NOMO-1 (cell line): Measurements from ENCODE around the gene EPB41L1.

Source experiments
- DNase-seq, 2 experiments: peaks; one replicate each; lab custom pipeline; 2025; ENCODE audit not compliant: unreplicated experiment in 2 of 2; lab: John Stamatoyannopoulos, UW

EPB41L1 gene

DNA sequence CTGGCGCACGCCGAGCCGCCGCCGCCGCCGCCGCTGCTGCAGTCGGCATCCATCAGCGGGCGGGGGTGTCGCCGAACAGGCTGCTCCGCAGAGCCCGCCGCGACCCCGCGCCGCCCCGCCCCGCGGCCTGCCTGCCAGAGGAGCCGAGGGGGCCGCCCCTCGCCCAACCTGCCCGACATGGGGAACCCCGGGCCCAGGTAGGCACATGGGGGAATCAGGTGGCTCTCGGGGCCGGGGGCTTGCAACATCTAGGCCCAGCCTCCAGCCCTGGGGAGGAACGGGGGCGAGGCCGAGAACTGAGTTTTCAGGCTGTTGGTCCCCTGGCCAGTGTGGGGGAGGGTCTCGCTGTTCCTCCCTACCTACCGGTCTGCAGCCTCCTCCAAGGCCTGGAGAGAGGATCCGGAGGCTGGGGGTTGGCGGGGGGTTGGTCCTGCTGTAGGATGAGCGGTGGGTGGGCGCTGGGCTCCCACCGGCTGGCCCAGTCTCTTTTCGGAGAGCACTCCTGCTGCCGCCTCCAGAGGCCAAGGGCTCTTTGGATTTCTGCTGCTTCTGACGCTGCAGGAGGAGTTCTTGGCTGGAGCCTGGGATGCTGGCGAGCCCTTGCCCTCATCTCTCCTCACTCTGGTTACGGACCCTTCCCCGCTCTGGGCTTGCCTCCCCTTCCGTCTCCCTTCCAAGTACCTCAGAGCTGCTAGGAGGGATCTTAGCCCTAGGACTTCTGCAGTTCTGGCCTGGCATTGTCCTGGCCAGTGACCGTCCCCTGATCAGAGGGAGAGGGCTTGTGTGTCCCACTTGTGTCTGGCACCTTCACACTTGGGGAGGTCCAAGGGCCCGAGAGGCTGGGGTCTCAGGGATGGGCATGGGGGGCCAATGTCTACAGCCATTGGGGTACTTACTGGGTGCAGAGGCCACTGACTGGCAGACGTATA, at the start of gene EPB41L1:
Gene EPB41L1 (plus strand): TSS at position 41 of the 929 bp plus-strand sequence. CDS start 19,038 bp downstream, outside the sequence.
- no peak for DNase-seq

- no peak for DNase-seq
Measured at GRCh38 chr20:36104856-36105255, 49.7 kb upstream of the EPB41L1 start.

DNA sequence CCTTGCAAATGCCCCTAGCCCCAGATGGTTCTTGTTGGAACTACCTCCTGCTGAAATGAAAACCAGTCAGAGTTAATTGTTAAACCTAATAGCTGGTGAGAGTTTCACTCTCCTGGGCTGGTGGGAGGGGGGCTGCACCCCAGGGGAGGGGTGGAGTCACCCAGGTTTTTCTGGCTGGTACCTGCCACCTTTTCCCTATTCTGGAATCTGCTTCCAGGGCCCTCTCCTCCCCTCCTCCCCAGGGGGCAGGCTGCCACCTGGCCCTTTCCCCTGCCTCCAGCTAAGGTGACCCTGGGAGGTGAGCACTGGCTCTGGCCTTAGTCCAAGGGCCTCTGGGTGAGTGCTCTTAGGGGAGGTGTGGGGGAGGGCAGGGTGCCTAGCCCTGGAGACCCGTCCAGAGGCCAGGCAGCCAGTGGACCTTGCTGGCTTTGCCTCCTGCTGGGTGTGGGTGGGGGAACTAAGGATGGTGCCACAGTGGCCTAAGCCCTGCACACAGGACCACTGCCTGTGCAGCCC, 48.8 kb upstream of the EPB41L1 start:
- DNase-seq, result no peak

DNA sequence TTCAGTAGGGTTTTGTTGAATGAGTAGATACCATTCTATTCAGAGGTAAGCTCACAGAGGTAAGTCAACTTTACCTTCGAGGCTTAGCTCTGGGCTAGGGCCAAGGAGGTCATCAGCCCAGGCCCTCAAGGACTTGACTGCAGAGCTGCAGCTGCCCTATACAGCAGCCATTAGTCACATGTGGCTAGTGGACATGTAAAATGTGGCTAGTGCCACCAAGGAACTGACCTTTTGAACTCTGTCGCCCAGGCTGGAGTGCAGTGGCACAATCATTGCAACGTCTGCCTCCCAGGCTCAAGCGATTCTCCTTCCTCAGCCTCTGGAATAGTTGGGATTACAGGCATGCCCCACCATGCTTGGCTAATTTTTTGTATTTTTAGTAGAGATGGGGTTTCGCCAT, 47.9 kb upstream of the EPB41L1 start:
- DNase-seq, result no peak

DNA sequence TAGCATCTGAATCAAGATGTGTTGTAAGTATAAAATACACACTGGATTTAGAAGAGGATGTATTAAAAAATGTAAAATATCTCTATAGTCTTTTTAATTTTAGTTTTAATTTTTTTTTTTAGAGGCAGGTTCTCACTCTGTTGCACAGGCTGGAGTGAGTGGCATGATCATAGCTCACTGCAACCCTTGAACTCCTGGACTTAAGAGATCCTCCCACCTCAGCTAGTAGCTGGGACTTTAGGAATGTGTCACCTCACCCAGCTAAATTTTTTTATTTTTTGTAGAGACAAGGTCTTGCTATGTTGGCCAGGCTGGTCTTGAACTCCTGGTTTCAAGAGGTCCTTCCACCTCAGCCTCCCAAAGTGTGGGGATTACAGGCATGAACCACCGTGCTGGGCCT, 46.7 kb upstream of the EPB41L1 start:
- no peak for DNase-seq

DNA sequence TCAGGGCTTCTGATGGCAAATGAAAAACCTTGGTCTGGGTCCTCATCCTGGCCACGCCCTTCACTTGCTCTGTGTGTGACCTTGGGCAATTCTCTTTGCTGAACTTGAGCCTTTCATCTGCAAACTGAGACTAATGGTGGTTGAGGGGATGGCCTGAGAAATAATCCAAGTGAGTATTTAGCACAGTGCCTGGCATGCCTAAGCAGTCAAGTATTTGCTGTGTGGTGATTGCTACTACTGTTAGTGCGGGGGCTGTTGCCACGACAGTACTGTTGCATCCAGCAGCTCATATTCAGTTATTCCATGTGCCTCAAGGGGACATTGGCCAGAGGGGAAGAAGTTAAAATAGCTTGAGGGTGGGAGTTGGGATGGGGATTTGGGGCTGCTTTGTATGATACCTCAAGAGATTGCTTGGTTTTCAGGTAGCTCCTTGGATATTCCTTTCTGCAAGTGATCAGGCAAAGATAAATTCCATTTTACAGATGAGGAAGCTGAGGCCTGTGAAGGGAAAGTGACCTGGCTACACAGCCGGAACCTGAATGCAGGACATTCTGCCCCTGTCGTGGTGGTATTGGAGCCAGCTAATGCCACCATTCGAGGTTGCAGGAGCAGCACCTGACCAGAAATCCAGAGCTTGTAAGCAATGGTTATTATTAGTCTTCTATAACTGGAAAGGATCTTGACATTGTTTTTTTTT, 45.1 kb upstream of the EPB41L1 start:
- no peak for DNase-seq

- DNase-seq, result peak in 1 of 2 experiments; percentile 11
Measured at GRCh38 chr20:36110994-36111393, 43.5 kb upstream of the EPB41L1 start.

DNA sequence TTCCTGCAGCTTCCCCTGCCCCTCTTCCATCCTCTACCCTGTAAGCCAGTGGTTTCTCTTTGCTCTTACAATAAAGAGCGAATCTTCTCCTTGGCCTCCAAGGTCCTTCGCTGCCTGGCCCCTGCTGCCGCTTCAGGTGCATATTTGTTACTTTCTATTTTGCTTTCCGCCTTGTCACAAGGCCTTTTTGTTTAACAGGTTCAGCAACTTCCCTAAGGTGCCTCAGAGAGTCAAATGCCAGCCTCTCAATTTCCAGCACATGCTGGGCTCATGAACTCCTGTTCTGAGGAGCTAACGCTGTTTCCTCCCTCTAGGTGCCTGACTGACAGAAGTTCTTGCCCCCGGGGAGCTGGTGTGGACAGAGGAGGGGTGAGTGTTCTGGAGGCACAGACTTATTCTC, 42.4 kb upstream of the EPB41L1 start:
- DNase-seq, result no peak

DNA sequence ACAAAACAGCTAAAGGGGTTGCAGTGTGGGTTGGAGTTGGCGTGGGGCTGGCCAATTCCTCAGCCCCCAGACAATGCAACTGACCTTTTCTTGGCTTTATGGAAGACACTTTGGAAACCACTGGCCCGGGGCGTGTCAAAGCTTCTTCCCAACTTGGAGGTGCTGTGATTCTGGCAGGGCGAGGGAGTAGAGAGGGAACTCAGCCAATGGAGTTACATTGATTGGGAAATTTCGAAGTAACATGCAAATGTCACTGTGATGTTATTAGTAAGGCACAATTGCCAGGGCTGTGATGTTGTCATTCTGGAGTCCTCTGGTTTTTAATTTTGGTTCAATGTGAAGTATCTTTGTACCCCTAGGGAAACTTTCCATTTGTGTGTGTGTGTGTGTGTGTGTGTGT, 41.5 kb upstream of the EPB41L1 start:
- DNase-seq, result no peak

DNA sequence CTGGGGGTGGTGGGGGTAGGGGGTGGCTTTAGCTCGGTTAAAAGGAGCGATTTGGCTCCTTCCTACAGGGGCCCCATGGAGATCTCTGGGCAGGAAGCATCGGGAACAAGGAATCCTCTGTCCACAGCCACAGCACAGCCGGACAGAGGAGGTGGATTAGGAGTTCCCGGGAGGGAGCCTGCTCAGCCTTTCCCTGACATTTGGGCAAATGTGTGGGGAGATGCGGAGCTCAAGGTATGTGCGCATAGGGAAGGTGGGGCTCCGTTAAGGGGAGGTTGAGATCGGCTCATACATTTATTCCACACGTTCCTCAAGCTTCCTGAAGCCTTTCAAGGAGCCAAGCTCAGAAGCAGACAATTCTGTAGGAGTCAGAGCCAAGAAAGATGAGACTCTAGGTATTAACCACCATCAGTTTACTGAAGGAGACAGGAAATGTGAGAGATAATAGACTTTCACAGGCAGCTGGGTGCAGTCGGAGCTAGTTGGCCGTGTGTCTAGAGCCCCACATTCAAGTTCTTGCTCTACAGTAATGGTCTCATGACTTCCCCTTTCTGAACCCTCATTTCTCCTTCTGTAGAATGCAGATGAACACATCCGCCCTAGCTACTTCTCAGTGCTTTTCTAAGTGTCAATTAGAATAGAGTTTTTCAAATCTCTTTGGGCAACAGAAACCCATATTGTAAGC, 40.8 kb upstream of the EPB41L1 start:
- peak; percentile 49 to 86 for DNase-seq

DNA sequence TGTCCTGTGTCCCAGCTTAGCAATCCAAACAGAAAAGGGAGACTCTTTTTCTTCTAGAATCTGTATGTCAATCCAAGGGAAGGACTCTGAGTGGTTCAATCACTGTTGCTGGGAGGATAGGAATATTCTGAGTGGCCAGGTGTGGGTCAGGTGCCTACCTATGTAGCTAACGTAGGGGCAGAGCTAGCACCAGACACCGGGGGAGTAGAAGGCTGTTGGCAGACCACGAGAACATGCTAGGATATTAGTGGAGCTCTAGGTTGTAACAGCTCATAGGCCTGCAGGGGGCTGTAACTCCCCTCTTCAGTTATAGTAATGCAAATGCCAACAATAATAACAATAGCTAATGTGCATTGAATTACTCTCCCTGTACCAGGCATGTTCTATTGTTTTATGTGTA, 39.8 kb upstream of the EPB41L1 start:
- DNase-seq, result no peak

GRCh38 chr20:36115925-36116324, 38.6 kb upstream of the EPB41L1 start:
- DNase-seq, result no peak

DNA sequence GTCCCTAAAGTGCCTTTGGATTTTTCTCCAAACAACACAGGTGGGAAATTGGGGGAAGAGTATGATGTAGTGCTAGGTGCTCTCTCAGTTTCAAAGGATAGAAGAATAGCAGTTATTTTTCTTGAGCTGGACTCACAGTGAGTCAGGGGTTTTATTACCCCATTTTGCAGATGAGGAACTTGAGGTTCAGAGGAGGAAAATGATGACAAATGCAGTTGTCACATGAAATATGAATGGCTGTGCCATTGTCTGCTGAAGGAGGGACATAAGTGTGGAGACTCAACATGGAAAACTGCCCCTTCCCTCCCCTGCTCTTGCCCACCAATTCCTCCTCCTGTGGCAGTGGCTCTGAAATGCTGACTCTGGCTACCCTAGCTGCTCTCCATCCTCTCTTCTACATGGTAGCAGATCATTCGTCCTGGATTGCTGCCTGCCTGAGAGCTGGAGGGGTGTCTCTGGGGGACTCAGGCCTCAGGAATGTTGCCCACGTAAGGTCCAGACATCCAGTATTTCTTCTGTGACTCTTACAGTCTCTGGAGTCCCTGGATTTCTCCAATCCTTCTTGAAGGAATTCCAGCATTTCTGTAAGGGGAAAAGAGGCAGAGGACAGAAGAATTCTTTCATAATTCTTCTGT, 37.6 kb upstream of the EPB41L1 start:
- DNase-seq, result peak in 1 of 2 experiments; percentile 9

GRCh38 chr20:36117638-36118037, 36.9 kb upstream of the EPB41L1 start:
- DNase-seq, result no peak

- no peak for DNase-seq
Measured at GRCh38 chr20:36118371-36118770, 36.2 kb upstream of the EPB41L1 start.

DNA sequence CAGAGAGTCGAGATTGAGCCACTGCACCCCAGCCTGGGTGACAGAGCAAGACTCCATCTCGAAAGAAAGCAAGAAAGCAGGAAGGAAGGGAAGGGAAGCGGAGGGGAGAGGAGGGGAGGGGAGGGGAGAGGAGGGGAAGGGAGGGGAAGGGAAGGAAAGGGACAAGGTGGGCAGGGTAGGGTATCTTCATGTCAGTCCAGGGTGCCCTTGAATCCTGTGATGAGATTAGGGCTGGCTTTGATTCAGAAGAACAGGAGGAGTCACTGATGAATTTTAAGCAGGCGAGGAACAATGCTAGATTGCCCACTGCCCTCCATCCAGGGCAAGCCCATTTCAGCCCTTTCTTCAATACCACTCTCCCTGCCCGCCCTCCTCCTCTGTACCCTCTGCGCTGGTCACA, 35.0 kb upstream of the EPB41L1 start:
- no peak for DNase-seq

DNA sequence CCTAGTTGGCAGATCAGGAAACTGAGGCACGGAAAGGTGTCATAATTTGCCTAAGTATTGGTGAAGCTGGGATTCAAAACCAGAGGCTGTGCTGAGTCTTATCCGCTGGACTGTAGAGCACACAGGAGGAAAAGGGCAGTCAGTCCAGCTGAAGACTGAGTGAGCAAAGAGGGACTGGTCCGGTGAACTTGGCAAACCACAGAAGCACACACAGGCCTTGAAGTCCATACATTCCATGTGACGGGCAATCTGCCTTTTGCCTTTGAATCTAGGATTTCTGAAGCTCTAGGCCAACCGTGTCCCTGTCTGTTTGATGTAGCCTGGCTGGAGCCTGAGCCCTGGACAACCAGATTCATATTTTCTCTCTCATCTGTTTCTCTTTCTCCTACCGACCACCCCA, 34.3 kb upstream of the EPB41L1 start:
- DNase-seq, result no peak

DNA sequence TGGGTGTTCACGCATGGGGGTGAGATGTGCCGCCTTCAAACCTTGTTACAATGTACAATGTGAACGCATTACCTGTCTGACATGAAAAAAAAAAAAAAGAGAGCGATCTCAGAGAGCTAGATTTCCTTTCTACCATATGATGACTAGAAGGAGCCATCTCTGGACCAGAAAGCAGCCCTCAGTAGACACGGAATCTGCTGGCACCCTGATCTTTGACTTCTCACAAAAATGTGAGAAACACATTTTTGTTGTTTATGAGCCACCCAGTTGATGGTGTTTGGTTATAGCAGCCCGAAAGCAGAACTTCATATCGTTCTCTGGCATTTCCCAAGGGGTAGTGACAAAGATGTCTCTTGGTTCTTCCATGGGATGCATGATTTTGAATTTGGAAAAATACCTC, 33.5 kb upstream of the EPB41L1 start:
- no peak for DNase-seq

GRCh38 chr20:36121981-36122930, 32.3 kb upstream of the EPB41L1 start:
- no peak for DNase-seq

DNA sequence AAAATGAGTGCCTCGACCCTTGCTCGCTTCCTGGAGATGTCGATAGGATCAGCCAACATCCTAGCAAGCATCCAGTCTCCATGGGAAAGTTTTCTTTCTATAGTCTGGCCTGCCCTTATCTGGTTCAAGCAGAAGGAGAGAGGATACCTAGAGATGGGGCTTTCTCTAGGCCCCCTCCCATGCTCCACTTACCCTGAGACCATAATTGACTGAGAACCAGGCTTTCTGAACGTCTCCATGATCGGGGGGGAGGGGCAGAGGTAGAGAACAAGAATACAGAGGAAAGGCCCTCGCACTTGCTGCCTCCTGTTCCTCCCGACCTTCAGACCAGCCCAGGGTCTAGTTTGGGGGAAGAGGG, 31.6 kb upstream of the EPB41L1 start:
- DNase-seq, result no peak
